Thymus (tissue), 11 donors: ENCODE measurements around the gene PIGU. TPM values are rescaled to one million over a fixed set of nuclear protein-coding genes. Genes with fewer than 3 reads are reported as not detected.

Source experiments
- DNase-seq, 9 donors: peaks; one replicate each; pipeline ENCODE4 v3.0.0-alpha.2; 2013; ENCODE audit warnings: low spot score in 9 of 9, low read depth in 6 of 9, missing footprints in 1 of 9
- H3K27ac ChIP-seq, 2 donors: one replicate each; pipeline ENCODE4 v1.5.1; 2013; ENCODE audit warnings: control low read depth in 1 of 2, low read depth in 1 of 2, low read length in 1 of 2, mild to moderate bottlenecking in 1 of 2, moderate library complexity in 1 of 2
- H3K27me3 ChIP-seq, 2 donors: one replicate each; pipeline ENCODE4 v1.5.1; 2013; ENCODE audit warnings: low read length in 1 of 2; ENCODE audit not compliant: control insufficient read depth in 2 of 2, insufficient read depth in 1 of 2
- H3K36me3 ChIP-seq, 2 donors: one replicate each; pipeline ENCODE4 v1.5.1; 2013; ENCODE audit warnings: low read length in 1 of 2, mild to moderate bottlenecking in 1 of 2, moderate library complexity in 1 of 2; ENCODE audit not compliant: control insufficient read depth in 2 of 2, insufficient read depth in 2 of 2
- H3K4me1 ChIP-seq, 2 donors: one replicate each; pipeline ENCODE4 v1.5.1; 2013; ENCODE audit warnings: low read length in 2 of 2; ENCODE audit not compliant: control insufficient read depth in 2 of 2, insufficient read depth in 2 of 2
- H3K4me3 ChIP-seq, 2 donors: one replicate each; pipeline ENCODE4 v1.5.1; 2013; ENCODE audit warnings: low read length in 2 of 2, control low read depth in 1 of 2, mild to moderate bottlenecking in 1 of 2
- H3K9me3 ChIP-seq, 2 donors: one replicate each; pipeline ENCODE4 v1.5.1; 2013; ENCODE audit warnings: low read length in 1 of 2, mild to moderate bottlenecking in 1 of 2; ENCODE audit not compliant: control insufficient read depth in 2 of 2, insufficient read depth in 1 of 2
- WGBS: extraction: QIAGEN DNeasy Blood & Tissue Kit; methylation state at CpG from one replicate; pipeline ENCODE4 v1.1.7; 2013; 5-methylcytosine and 5-hydroxymethylcytosine counted together
- polyA plus RNA-seq: library from polyadenylated mRNA; stranded (reverse); fragments of 200-250 nt; gene quantifications from one replicate; pipeline ENCODE4 v1.2.3, GENCODE V29; 2013
- total RNA-seq: library from RNA; stranded (reverse); fragments of 120-200 nt; gene quantifications from one replicate; pipeline ENCODE4 v1.2.4, GENCODE V29; 2013
- donor health status: healthy.

PIGU gene
- total and polyA plus RNA-seq, 2 donors = 10.0 to 15.5 TPM

GRCh38 chr20:34647737-34648136 lies 29.2 kb downstream of the PIGU start:
- WGBS = 98% methylated on average over 1 of the region's 1 CpG
- Histone ChIP-seq H3K4me3 (no peak overlapping the region), H3K27ac (no peak overlapping the region), H3K4me1 (no peaks in the 10 kb centered on the region), H3K36me3 (peaks cover 0 to 7% of the 10 kb centered on the region in 2 donors), H3K9me3 (no peaks in the 10 kb centered on the region), H3K27me3 (no peaks in the 10 kb centered on the region)
- DNase-seq = no peak

GRCh38 chr20:34644951-34645350 lies 31.9 kb downstream of the PIGU start:
- 97% methylated on average over 1 of the region's 1 CpG for WGBS
- no peak for DNase-seq
- Histone ChIP-seq H3K36me3 (peaks cover 0 to 6% of the 10 kb centered on the region in 2 donors), H3K9me3 (no peaks in the 10 kb centered on the region), H3K4me3 (no peak overlapping the region), H3K4me1 (peaks cover 3% of the 10 kb centered on the region in 2 donors), H3K27me3 (no peaks in the 10 kb centered on the region), H3K27ac (no peak overlapping the region)

- H3K36me3 ChIP-seq = peaks cover 0 to 6% of the 10 kb centered on the region in 2 donors
- peaks cover 5 to 8% of the 10 kb centered on the region in 2 donors for H3K4me1 ChIP-seq
- DNase-seq = no peak
- 100% methylated on average over 1 of the region's 1 CpG for WGBS
- no peak overlapping the region for H3K27ac ChIP-seq
- no peaks in the 10 kb centered on the region for H3K27me3 ChIP-seq
- no peak overlapping the region for H3K4me3 ChIP-seq
- no peaks in the 10 kb centered on the region for H3K9me3 ChIP-seq
Observed at GRCh38 chr20:34644345-34644744, 32.5 kb downstream of the PIGU start.

- no peaks in the 10 kb centered on the region for H3K27me3 ChIP-seq
- no peaks in the 10 kb centered on the region for H3K9me3 ChIP-seq
- H3K27ac ChIP-seq = no peak overlapping the region
- H3K36me3 ChIP-seq = peaks cover 0 to 6% of the 10 kb centered on the region in 2 donors
- peaks cover 5 to 8% of the 10 kb centered on the region in 2 donors for H3K4me1 ChIP-seq
- H3K4me3 ChIP-seq = no peak overlapping the region
- no peak for DNase-seq
Observed at GRCh38 chr20:34643928-34644327, 33.0 kb downstream of the PIGU start.

- no peak overlapping the region for H3K4me3 ChIP-seq
- peaks cover 4 to 14% of the 10 kb centered on the region in 2 donors for H3K36me3 ChIP-seq
- no peaks in the 10 kb centered on the region for H3K27me3 ChIP-seq
- H3K9me3 ChIP-seq = no peaks in the 10 kb centered on the region
- DNase-seq = no peak
- H3K27ac ChIP-seq = no peak overlapping the region
- 92% methylated on average over 1 of the region's 1 CpG for WGBS
- H3K4me1 ChIP-seq = peaks cover 5 to 8% of the 10 kb centered on the region in 2 donors
Observed at GRCh38 chr20:34642009-34642408, 34.9 kb downstream of the PIGU start.

- peak in 6 of 9 donors; percentile 5 to 53 (median 18) for DNase-seq
- Histone ChIP-seq H3K4me3 (no peak overlapping the region), H3K27me3 (no peaks in the 10 kb centered on the region), H3K27ac (peak overlapping the region; percentile 64 to 70), H3K4me1 (peaks cover 5 to 8% of the 10 kb centered on the region in 2 donors), H3K9me3 (no peaks in the 10 kb centered on the region), H3K36me3 (peaks cover 13 to 21% of the 10 kb centered on the region in 2 donors)
- WGBS = 52% methylated on average over 2 of the region's 2 CpGs
Observed at GRCh38 chr20:34639755-34640222, 37.1 kb downstream of the PIGU start.

- no peak for DNase-seq
- no peak overlapping the region for H3K27ac ChIP-seq
- H3K4me3 ChIP-seq = no peak overlapping the region
- WGBS = 99% methylated on average over 3 of the region's 3 CpGs
- H3K9me3 ChIP-seq = no peaks in the 10 kb centered on the region
- H3K4me1 ChIP-seq = peaks cover 5 to 8% of the 10 kb centered on the region in 2 donors
- H3K27me3 ChIP-seq = no peaks in the 10 kb centered on the region
- H3K36me3 ChIP-seq = peaks cover 19 to 24% of the 10 kb centered on the region in 2 donors
Observed at GRCh38 chr20:34638532-34638931, 38.4 kb downstream of the PIGU start.

GRCh38 chr20:34638039-34638292 lies 38.9 kb downstream of the PIGU start:
- H3K36me3 ChIP-seq = peaks cover 19 to 24% of the 10 kb centered on the region in 2 donors
- H3K27me3 ChIP-seq = no peaks in the 10 kb centered on the region
- no peak for DNase-seq
- H3K4me1 ChIP-seq = peaks cover 5 to 8% of the 10 kb centered on the region in 2 donors
- no peak overlapping the region for H3K27ac ChIP-seq
- H3K9me3 ChIP-seq = no peaks in the 10 kb centered on the region
- no peak overlapping the region for H3K4me3 ChIP-seq
- 98% methylated on average over 1 of the region's 1 CpG for WGBS

- WGBS = 96% methylated on average over 5 of the region's 5 CpGs
- Histone ChIP-seq H3K27me3 (no peaks in the 10 kb centered on the region), H3K9me3 (no peaks in the 10 kb centered on the region), H3K4me3 (no peak overlapping the region), H3K4me1 (peaks cover 5 to 8% of the 10 kb centered on the region in 2 donors), H3K36me3 (peaks cover 19 to 24% of the 10 kb centered on the region in 2 donors), H3K27ac (no peak overlapping the region)
- DNase-seq = no peak
Observed at GRCh38 chr20:34637245-34638038, 39.5 kb downstream of the PIGU start.
